H1 (cell line): Measurements from ENCODE around the gene NUP88. TPM values are rescaled to one million over a fixed set of nuclear protein-coding genes. Genes with fewer than 3 reads are reported as not detected.

Experiments
- ASH2L ChIP-seq: fragments of 200-600, 300-600 bp; sonication (generic); IDR thresholded peaks from one replicate; pipeline ENCODE4 v1.7.1; 2017; ENCODE audit warnings: low read length
- BACH1 ChIP-seq: IDR thresholded peaks from 2 replicates; pipeline ENCODE4 v1.6.1; 2012; ENCODE audit warnings: low read length, improper control_type of control experiment
- CTBP2 ChIP-seq: IDR thresholded peaks from 2 replicates; pipeline ENCODE4 v1.7.0; 2011; ENCODE audit warnings: borderline replicate concordance, mild to moderate bottlenecking, moderate library complexity, mixed read lengths, low read length; ENCODE audit not compliant: insufficient read depth, insufficient read length
- KDM4A ChIP-seq: IDR thresholded peaks from one replicate; pipeline ENCODE4 v1.7.1; 2012; ENCODE audit warnings: low read depth, mild to moderate bottlenecking, moderate library complexity, low read length, inconsistent platforms; ENCODE audit not compliant: severe bottlenecking
- POLR2A ChIP-seq, 2 experiments: IDR thresholded peaks; 1 replicate in 1 of 2; 2 replicates in 1 of 2; pipeline ENCODE4 v1.6.1; 2011; ENCODE audit warnings: low read depth in 2 of 2, low read length in 2 of 2, mild to moderate bottlenecking in 2 of 2; ENCODE audit errors: control extremely low read depth in 1 of 2
- SP4 ChIP-seq: IDR thresholded peaks from 2 replicates; pipeline ENCODE4 v1.6.1; 2012; ENCODE audit warnings: low read length, inconsistent platforms
- TAF1 ChIP-seq: IDR thresholded peaks from 2 replicates; pipeline ENCODE4 v1.6.1; 2011; ENCODE audit warnings: mild to moderate bottlenecking, low read depth, low read length
- polyA plus RNA-seq, 7 experiments: library from polyadenylated mRNA; depleted of rRNA in 3 of 7; stranded (reverse) in 5 of 7; unstranded in 2 of 7; fragments of >200 nt in 5 of 7; fragments of 200-250 nt in 2 of 7; gene quantifications; 1 replicate in 5 of 7; 2 replicates in 1 of 7; 4 replicates in 1 of 7; pipeline versions ENCODE4 v1.2.1 to v1.2.3, GENCODE V29; 2011 to 2013; ENCODE audit warnings: missing spikeins in 2 of 7, mixed read lengths in 2 of 7
- total RNA-seq: library from RNA; stranded (reverse); fragmentation: NEBNext Ultra II Directional; extraction: Animal tissue kit (Norgen Biotek cat#: 25700); gene quantifications from 2 replicates; pipeline ENCODE4 v1.2.1, GENCODE V29; 2021

The NUP88 gene
- total and polyA plus RNA-seq, 2 of the 8 experiments (the other 6 are each of a cell fraction or from before 2014, with no cell fraction given) = 77.4 to 105 TPM

- TF ChIP-seq BACH1 = no peak
- TF ChIP-seq SP4 = no peak
- no peak for TF ChIP-seq TAF1
- no peak for TF ChIP-seq KDM4A
- no peak for TF ChIP-seq POLR2A (IDR thresholded peaks at IDR 0.05; ENCODE audit: control extremely low read depth in 1 of 2, low read depth in 2 of 2, low read length in 2 of 2)
- no peak for TF ChIP-seq ASH2L
- no peak for TF ChIP-seq CTBP2
Measured at GRCh38 chr17:5355421-5356129, 63.9 kb downstream of the NUP88 start (continued).
